H1 (cell line): ENCODE results near the gene SMU1. TPM values are rescaled to one million over a fixed set of nuclear protein-coding genes. Genes with fewer than 3 reads are reported as not detected.

Source experiments
- JUN ChIP-seq: IDR thresholded peaks from 2 replicates; pipeline ENCODE4 v1.6.1; 2011; ENCODE audit warnings: low read depth, mild to moderate bottlenecking, improper control_type of control experiment, low read length
- polyA plus RNA-seq, 7 experiments: library from polyadenylated mRNA; depleted of rRNA in 3 of 7; stranded (reverse) in 5 of 7; unstranded in 2 of 7; fragments of >200 nt in 5 of 7; fragments of 200-250 nt in 2 of 7; gene quantifications; 1 replicate in 5 of 7; 2 replicates in 1 of 7; 4 replicates in 1 of 7; pipeline versions ENCODE4 v1.2.1 to v1.2.3, GENCODE V29; 2011 to 2013; ENCODE audit warnings: missing spikeins in 2 of 7, mixed read lengths in 2 of 7
- total RNA-seq: library from RNA; stranded (reverse); fragmentation: NEBNext Ultra II Directional; extraction: Animal tissue kit (Norgen Biotek cat#: 25700); gene quantifications from 2 replicates; pipeline ENCODE4 v1.2.1, GENCODE V29; 2021

The SMU1 gene
- total and polyA plus RNA-seq, 2 of the 8 experiments (the other 6 are each of a cell fraction or from before 2014, with no cell fraction given) = 8.4 to 26.0 TPM

DNA sequence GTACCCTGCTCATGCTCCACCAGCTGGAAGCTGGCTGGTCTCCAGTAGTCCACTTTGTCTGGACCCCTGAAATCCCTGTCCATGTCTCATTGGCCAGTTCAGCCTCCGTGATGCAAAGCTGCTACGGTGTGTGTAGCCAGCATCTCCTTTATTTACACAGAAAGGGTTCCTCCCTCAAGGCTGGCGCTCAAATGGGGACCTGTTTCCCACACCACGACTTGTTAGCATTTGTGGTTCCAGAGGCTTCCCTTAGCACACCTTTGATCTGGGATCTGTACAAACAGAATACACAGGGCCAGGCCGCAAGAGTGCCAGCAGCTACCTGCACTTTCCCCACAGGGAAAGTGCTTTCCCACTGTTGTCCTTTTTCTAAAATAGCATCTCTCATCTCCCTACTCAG lies 5.7 kb upstream of the SMU1 start (continued):
- no peak for TF ChIP-seq JUN
